ENCODE results near the gene GOPC.
"Not testable (repeated sequence)": the region's sequence is repeated elsewhere in the genome, so short reads cannot be mapped to it uniquely, and the experiment has no call there.

GOPC gene

GRCh38 chr6:117602151-117602898 lies at the start of gene GOPC:
TSS of gene GOPC (minus strand) at chr6:117602511. CDS start at chr6:117602288, 223 bp downstream.
- peak; percentile 98 for DNase-seq (ENCODE audit: low spot score)

- not testable (repeated sequence) for DNase-seq (ENCODE audit: low spot score)
Measured at GRCh38 chr6:117651984-117652383, 49.7 kb upstream of the GOPC start.

- no peak for DNase-seq (ENCODE audit: low spot score)
Measured at GRCh38 chr6:117642976-117643375, 40.7 kb upstream of the GOPC start.

GRCh38 chr6:117637770-117638169 lies 35.5 kb upstream of the GOPC start:
- DNase-seq (ENCODE audit: low spot score), result no peak

GRCh38 chr6:117629119-117629660 lies 26.9 kb upstream of the GOPC start:
- DNase-seq (ENCODE audit: low spot score), result no peak

GRCh38 chr6:117627533-117627932 lies 25.2 kb upstream of the GOPC start:
- DNase-seq (ENCODE audit: low spot score), result no peak

- no peak for DNase-seq (ENCODE audit: low spot score)
Measured at GRCh38 chr6:117624869-117625481, 22.7 kb upstream of the GOPC start.

- DNase-seq (ENCODE audit: low spot score), result no peak
Measured at GRCh38 chr6:117619178-117619577, 16.9 kb upstream of the GOPC start.

GRCh38 chr6:117617210-117618035 lies 15.1 kb upstream of the GOPC start:
- no peak for DNase-seq (ENCODE audit: low spot score)

GRCh38 chr6:117616391-117617209 lies 14.3 kb upstream of the GOPC start:
- DNase-seq (ENCODE audit: low spot score), result no peak

GRCh38 chr6:117615750-117616390 lies 13.6 kb upstream of the GOPC start:
- peak; percentile 15 for DNase-seq (ENCODE audit: low spot score)

- no peak for DNase-seq (ENCODE audit: low spot score)
Measured at GRCh38 chr6:117613920-117614560, 11.7 kb upstream of the GOPC start.

GRCh38 chr6:117607511-117607910 lies 5.2 kb upstream of the GOPC start:
- no peak for DNase-seq (ENCODE audit: low spot score)

GRCh38 chr6:117605169-117605826 lies 3.0 kb upstream of the GOPC start:
- peak; percentile 61 for DNase-seq (ENCODE audit: low spot score)

- no peak for DNase-seq (ENCODE audit: low spot score)
Measured at GRCh38 chr6:117603821-117604220, 1.5 kb upstream of the GOPC start.

GRCh38 chr6:117602899-117603588 lies 733 bp upstream of the GOPC start:
- DNase-seq (ENCODE audit: low spot score), result no peak

- no peak for DNase-seq (ENCODE audit: low spot score)
Measured at GRCh38 chr6:117601811-117602150, 530 bp downstream of the GOPC start.

- DNase-seq (ENCODE audit: low spot score), result no peak
Measured at GRCh38 chr6:117600008-117600743, 2.1 kb downstream of the GOPC start.

GRCh38 chr6:117597755-117598154 lies 4.6 kb downstream of the GOPC start:
- no peak for DNase-seq (ENCODE audit: low spot score)
